GM19438 (cell line): Measurements from ENCODE around the gene LPCAT1.
"Not testable (repeated sequence)": the region's sequence is repeated elsewhere in the genome, so short reads cannot be mapped to it uniquely, and the experiment has no call there.

Source experiments
- ATAC-seq: cut with Tn5 transposase; IDR thresholded peaks from one replicate; pipeline ENCODE4 v1.9.1; 2021; ENCODE audit warnings: low read depth; ENCODE audit not compliant: unreplicated experiment

The LPCAT1 gene

DNA sequence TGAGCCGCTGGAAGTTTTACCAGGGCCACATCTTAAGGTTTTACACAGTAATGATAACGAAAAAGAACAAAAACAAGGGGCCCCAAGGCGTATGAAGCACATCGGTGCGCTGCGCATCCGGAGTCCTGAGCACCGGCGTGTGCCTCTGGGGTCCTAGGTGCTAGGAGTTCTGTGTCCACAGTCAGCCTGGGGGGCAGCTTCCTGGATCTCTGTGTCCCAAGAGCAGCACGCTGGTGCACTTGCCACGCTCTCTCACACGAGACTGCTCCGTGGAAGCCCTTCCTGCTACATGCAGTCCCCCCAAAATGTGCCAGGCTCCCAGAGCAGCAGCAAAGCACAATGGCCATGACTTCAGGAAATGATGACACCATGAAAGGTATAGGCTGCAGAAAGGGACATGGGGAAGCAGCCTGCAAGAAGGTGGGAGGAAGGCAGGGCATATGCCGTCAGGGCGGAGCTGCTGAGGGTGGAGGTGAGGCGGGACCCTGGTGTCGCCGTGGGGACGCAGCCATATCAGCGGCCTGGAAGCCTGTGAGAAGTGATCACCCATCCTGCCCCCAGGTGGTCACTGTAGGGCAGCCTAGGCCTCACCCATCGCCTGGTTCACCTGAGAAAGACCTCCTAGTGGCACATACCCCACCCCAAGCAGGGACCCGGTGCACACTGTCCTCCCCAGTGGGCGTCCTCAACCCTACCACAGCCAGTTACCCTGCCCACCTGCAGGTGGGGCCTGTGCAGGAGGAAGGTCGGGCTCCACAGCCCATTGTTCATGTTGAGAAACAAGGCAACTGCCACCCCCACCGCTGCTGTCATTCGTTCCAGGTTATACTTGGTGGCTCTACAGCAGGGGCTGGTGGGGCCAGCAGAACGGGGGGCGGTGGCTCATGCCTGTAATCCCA, 54.9 kb downstream of the LPCAT1 start:
- ATAC-seq, result no peak

GRCh38 chr5:1468247-1468612, 55.5 kb downstream of the LPCAT1 start:
- ATAC-seq, result no peak

GRCh38 chr5:1467341-1468246, 56.2 kb downstream of the LPCAT1 start:
- ATAC-seq, result no peak

GRCh38 chr5:1466631-1467265, 57.0 kb downstream of the LPCAT1 start:
- ATAC-seq, result no peak

DNA sequence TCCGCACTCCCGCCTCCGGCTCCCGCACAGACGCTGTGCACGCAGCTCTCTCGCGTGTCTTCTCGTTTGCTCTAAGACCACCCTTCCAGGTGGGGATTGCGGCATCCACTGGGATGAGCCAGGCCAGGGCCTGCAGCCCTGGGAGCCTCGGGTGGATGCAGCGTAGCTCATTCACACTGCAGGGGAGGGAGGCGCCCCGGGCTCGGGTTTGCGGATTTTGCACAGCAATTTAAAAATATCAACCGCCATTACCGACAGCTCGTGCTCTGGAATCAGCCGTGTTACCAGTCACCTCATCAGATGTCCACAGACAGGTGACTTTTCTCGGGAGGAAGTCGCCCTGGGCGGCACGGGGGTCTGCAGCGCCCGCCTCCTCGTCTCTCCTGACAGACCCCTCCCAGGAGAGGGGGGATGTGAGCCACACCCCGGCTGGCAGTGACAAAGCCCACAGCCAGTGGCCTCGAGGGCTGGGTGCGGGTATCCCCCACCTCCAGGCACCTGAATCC, 57.7 kb downstream of the LPCAT1 start:
- ATAC-seq, result no peak

- no peak for ATAC-seq
Observed at GRCh38 chr5:1465117-1465516, 58.6 kb downstream of the LPCAT1 start.

GRCh38 chr5:1464511-1464910, 59.2 kb downstream of the LPCAT1 start:
- ATAC-seq, result no peak

GRCh38 chr5:1464096-1464446, 59.7 kb downstream of the LPCAT1 start:
- no peak for ATAC-seq

DNA sequence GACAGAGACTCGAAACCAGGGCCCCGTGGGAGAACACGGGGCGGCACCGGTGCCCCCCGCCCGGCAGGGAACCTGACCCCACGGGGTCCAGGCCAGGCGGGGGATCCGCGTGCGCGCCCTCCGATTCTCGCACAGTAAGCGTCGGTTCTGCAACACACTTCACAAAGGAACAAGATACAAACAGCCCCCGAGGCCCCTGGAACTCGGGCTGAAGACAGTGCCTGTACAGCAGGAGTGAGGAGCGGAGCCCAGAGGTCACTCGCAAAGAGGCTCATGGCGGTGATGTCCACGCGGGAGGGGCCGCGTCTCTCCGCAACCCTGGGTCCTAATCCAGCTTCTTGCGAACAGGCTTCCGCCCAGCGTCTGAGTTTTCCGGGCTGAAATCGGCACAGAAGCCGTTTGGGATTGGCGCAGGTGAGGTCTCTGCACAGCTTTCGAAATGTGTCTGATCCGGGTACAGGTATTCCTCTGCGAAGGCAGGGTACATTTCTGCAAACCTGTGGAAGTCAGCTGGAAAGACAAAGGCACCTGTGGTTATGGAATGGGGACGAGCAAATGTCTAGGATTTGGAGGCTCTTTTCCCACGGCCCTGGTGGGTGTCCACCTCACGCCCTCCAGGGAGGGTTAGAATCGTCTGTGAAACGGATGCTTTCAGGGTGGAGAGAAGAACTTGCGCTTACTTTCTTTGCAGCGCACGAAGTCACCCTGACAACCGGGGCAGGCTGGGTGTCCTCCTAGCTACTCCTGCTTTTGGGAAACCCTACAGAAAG, 60.2 kb downstream of the LPCAT1 start:
- ATAC-seq, result no peak

DNA sequence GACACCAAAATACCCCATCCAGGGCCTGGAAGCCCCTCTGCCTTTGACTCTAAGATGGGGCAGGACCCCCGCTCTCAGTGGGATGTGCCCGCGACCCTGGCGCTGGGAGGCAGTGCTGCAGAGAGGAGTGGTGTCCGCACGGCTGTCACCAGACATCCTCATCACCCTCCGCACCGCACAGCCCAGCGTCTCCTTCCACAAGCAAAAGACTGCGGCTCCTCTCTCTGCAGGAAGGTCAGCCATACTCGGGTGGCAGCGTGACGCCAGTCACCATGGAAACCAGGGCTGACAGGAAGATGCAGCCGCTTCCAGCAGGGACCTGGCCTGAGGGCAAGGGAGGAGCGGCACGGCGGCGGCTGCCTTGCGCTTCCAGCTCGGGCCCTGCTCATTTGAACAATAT, 61.4 kb downstream of the LPCAT1 start:
- no peak for ATAC-seq

- no peak for ATAC-seq
Observed at GRCh38 chr5:1461396-1461795, 62.4 kb downstream of the LPCAT1 start.

DNA sequence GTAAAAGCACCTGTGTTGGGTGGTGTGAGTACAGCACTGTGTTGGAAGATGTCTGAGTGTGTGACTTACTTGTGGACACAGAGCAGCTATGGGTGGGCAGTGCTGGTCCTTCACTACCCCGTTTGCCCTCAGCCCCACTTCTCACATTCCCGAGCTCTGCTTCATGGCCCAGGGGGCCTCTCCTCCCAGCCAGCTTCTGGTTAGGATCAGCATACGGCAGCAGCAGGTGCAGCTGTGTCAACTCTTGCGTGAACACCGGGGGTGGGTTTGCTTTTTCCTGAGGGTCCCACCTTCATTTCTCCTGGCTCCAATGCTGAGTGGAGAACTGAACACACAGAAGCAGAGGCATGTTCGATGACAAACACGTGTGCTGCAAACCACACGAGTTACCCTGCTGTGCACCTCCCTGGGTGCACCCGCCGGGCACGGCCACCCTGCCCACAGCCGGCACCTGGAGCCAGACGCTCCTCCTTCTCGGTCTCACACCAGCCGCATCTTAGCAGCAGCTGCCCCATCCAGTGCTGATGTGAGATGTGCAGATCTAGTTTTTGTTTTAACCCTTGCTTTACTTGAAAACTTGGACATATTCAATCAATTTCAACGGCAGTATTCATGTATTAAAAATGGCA, 63.6 kb downstream of the LPCAT1 start:
- ATAC-seq, result no peak

- ATAC-seq, result not testable (repeated sequence)
Observed at GRCh38 chr5:1459435-1459834, 64.3 kb downstream of the LPCAT1 start.

DNA sequence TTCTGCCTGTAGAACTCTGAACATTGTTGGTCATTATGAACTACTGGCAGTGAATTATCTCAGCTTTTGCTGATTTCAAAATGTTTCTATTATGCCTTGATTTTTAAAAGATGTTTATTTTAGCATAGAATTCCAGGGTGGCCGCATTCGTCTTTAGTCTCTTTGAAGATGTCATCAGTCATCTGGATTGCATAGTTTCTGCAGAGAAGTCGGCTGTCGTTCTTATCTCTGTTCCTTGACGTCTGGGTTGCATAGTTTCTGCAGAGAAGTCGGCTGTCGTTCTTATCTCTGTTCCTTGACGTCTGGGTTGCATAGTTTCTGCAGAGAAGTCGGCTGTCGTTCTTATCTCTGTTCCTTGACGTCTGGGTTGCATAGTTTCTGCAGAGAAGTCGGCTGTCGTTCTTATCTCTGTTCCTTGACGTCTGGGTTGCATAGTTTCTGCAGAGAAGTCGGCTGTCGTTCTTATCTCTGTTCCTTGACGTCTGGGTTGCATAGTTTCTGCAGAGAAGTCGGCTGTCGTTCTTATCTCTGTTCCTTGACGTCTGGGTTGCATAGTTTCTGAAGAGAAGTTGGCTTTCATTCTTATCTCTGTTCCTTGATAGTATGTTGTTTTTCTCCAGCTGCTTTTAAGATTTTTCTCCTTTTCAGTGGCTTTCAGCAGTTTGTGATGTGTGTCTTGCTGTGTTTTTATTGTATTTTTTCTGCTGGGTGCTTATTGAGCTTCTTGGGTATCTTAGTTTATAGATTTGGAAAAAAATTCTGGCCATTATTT, 67.5 kb downstream of the LPCAT1 start:
- not testable (repeated sequence) for ATAC-seq

DNA sequence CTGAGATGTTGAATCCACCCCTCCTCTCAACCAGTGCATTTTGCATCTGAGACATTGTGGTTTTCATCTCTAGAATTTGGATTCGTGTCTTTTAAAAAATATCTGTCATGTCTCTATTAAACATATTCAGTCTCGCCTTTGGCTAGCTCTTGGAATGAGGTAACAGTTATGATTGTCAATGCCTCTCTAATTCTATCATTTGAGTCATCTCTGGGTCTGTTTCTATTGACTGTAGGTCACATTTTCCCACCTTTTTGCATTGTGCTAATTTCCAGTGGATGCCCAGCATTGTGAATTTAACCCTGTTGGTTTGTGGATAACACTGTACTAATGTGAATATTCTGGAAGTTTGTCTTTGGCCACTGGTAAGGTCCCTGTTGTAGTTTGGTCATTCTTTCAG, 70.1 kb downstream of the LPCAT1 start:
- ATAC-seq, result no peak

GRCh38 chr5:1449081-1449630, 74.6 kb downstream of the LPCAT1 start:
- ATAC-seq, result no peak

DNA sequence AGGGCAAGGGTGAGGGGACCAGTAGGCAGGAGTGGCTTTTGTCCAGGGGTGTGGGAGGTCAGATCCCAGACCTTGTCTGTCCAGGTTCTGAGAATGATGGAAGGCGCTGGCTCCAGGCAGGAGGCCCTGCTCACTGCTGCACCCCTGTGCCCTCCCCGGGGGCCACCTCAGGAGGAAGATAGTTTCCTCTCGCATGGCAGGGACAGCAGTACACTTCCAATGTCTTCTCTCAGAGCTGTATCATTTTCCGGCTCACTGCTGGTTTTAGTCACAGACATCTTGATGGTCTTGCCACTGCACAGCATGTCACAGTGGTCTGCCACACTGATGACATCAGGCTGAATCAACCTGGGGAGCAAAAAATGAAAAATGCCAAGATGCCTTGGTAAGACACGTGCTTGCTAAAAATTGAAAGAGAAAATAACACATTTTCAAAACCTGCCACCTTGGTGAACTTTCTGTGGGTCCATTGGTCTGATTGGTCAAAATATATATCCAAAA, 75.2 kb downstream of the LPCAT1 start:
- ATAC-seq, result no peak

- no peak for ATAC-seq
Observed at GRCh38 chr5:1447671-1448361, 75.9 kb downstream of the LPCAT1 start.
